A549 (cell line): ENCODE data around the gene TMEM165.

Source experiments
- CBX2 ChIP-seq: fragments of 200-600 bp; sonication (generic); IDR thresholded peaks from 2 replicates; pipeline ENCODE4 v1.6.1; 2016; ENCODE audit warnings: low read depth, mild to moderate bottlenecking, borderline replicate concordance
- JUN ChIP-seq, 2 experiments: fragments of >200 bp; sonication (Bioruptor Twin); formaldehyde crosslinking; IDR thresholded peaks; 2 replicates in 1 of 2; 3 replicates in 1 of 2; pipeline ENCODE4 v1.6.1; 2016 to 2017
- MYC ChIP-seq: IDR thresholded peaks from 2 replicates; pipeline ENCODE4 v1.6.1; 2012; ENCODE audit warnings: mild to moderate bottlenecking, inconsistent platforms, low read length, improper control_type of control experiment, borderline replicate concordance
- POLR2A ChIP-seq: IDR thresholded peaks from 2 replicates; pipeline ENCODE4 v1.6.1; 2012; ENCODE audit warnings: mild to moderate bottlenecking, low read length
- RCOR1 ChIP-seq: fragments of 150-350 bp; IDR thresholded peaks from 2 replicates; pipeline ENCODE4 v1.6.1; 2014; ENCODE audit warnings: antibody characterized with exemption, low read length, low read depth
- TF ChIP-seq, protein P1 (sequence below): fragments of >200 bp; sonication (Bioruptor Twin); formaldehyde crosslinking; IDR thresholded peaks from 3 replicates; pipeline ENCODE4 v1.5.1; 2016
- TF ChIP-seq, protein P2 (sequence below): IDR thresholded peaks from 2 replicates; pipeline ENCODE4 v1.6.1; 2012; ENCODE audit warnings: low read depth, borderline replicate concordance
- TF ChIP-seq, protein P3 (sequence below): fragments of 200-600 bp; sonication (generic); IDR thresholded peaks from 2 replicates; pipeline ENCODE4 v1.6.1; 2016; ENCODE audit warnings: antibody characterized with exemption, mild to moderate bottlenecking, moderate library complexity

DNA sequence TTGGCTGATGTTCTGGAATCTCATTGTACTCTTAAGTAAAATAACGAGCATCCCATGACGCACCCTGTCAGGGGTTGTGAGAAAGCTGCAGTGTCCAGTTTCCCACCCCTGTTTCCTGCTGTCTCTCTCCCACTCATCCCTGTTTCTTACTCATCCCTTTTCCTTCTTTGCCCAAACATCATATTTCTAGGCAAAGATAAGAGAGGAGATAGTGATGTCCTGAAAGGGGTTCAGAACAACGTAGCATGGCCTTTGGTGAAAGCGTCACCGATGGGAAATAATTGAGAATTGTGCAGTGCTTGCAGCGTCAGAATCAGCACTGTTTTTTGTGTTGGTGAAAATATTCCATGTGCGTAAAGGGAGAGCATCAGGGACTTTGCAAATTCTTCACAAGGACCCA lies 23.5 kb upstream of the TMEM165 start:
- TF ChIP-seq JUN (IDR thresholded peaks at IDR 0.05) (no peak), CBX2 (no peak), POLR2A (no peak), RCOR1 (no peak), MYC (no peak)
- TF ChIP-seq, protein P1, sequence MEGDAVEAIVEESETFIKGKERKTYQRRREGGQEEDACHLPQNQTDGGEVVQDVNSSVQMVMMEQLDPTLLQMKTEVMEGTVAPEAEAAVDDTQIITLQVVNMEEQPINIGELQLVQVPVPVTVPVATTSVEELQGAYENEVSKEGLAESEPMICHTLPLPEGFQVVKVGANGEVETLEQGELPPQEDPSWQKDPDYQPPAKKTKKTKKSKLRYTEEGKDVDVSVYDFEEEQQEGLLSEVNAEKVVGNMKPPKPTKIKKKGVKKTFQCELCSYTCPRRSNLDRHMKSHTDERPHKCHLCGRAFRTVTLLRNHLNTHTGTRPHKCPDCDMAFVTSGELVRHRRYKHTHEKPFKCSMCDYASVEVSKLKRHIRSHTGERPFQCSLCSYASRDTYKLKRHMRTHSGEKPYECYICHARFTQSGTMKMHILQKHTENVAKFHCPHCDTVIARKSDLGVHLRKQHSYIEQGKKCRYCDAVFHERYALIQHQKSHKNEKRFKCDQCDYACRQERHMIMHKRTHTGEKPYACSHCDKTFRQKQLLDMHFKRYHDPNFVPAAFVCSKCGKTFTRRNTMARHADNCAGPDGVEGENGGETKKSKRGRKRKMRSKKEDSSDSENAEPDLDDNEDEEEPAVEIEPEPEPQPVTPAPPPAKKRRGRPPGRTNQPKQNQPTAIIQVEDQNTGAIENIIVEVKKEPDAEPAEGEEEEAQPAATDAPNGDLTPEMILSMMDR, result no peak
- TF ChIP-seq, protein P2, sequence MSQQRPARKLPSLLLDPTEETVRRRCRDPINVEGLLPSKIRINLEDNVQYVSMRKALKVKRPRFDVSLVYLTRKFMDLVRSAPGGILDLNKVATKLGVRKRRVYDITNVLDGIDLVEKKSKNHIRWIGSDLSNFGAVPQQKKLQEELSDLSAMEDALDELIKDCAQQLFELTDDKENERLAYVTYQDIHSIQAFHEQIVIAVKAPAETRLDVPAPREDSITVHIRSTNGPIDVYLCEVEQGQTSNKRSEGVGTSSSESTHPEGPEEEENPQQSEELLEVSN, result no peak
- TF ChIP-seq, protein P3, sequence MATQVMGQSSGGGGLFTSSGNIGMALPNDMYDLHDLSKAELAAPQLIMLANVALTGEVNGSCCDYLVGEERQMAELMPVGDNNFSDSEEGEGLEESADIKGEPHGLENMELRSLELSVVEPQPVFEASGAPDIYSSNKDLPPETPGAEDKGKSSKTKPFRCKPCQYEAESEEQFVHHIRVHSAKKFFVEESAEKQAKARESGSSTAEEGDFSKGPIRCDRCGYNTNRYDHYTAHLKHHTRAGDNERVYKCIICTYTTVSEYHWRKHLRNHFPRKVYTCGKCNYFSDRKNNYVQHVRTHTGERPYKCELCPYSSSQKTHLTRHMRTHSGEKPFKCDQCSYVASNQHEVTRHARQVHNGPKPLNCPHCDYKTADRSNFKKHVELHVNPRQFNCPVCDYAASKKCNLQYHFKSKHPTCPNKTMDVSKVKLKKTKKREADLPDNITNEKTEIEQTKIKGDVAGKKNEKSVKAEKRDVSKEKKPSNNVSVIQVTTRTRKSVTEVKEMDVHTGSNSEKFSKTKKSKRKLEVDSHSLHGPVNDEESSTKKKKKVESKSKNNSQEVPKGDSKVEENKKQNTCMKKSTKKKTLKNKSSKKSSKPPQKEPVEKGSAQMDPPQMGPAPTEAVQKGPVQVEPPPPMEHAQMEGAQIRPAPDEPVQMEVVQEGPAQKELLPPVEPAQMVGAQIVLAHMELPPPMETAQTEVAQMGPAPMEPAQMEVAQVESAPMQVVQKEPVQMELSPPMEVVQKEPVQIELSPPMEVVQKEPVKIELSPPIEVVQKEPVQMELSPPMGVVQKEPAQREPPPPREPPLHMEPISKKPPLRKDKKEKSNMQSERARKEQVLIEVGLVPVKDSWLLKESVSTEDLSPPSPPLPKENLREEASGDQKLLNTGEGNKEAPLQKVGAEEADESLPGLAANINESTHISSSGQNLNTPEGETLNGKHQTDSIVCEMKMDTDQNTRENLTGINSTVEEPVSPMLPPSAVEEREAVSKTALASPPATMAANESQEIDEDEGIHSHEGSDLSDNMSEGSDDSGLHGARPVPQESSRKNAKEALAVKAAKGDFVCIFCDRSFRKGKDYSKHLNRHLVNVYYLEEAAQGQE, result no peak
